Psoas muscle (tissue), 8 donors: ENCODE data around the gene NCOR1. TPM values are rescaled to one million over a fixed set of nuclear protein-coding genes. Genes with fewer than 3 reads are reported as not detected.
A peak's percentile ranks its signal among the peaks of the same experiment; 100 is the strongest.

Experiments
- ATAC-seq, 4 donors: fragments of 200-7000 bp; cut with Tn5 transposase; one replicate each; pipeline ENCODE4 v1.9.1; 2020; ENCODE audit warnings: moderate library complexity in 3 of 4, mild to moderate bottlenecking in 2 of 4
- DNase-seq, 2 donors: peaks; one replicate each; pipeline ENCODE4 v3.0.0-alpha.2; 2020
- H3K27ac ChIP-seq: fragments of 200-600 bp; one replicate; pipeline ENCODE4 v1.8.0; 2022
- H3K27me3 ChIP-seq, 3 donors: fragments of 200-600 bp in 1 of 3; one replicate each; pipeline versions ENCODE4 v1.6.1 to v1.8.0; 2013 to 2022; ENCODE audit warnings: low read length in 2 of 3, mild to moderate bottlenecking in 2 of 3, moderate library complexity in 1 of 3; ENCODE audit not compliant: insufficient read depth in 3 of 3
- H3K36me3 ChIP-seq, 2 donors: fragments of 200-600 bp in 1 of 2; one replicate each; pipeline versions ENCODE4 v1.6.1 to v1.8.0; 2013 to 2022; ENCODE audit warnings: low read depth in 1 of 2, mild to moderate bottlenecking in 1 of 2, moderate library complexity in 1 of 2; ENCODE audit not compliant: insufficient read depth in 1 of 2
- H3K4me1 ChIP-seq: fragments of 200-600 bp; one replicate; pipeline ENCODE4 v1.8.0; 2022
- H3K4me3 ChIP-seq: fragments of 200-600 bp; one replicate; pipeline ENCODE4 v1.8.0; 2022; ENCODE audit warnings: mild to moderate bottlenecking
- H3K9me3 ChIP-seq: fragments of 200-600 bp; one replicate; pipeline ENCODE4 v1.8.0; 2022
- CTCF ChIP-seq: fragments of 200-600 bp; IDR thresholded peaks from one replicate; pipeline ENCODE4 v1.8.0; 2022; ENCODE audit warnings: antibody characterized with exemption
- WGBS, 3 donors: extraction: QIAGEN DNeasy Blood & Tissue Kit; methylation state at CpG; one replicate each; pipeline versions ENCODE4 v1.1.6 to v1.1.7; 2013; 5-methylcytosine and 5-hydroxymethylcytosine counted together
- intact Hi-C, 2 donors: fragments of 100-400 bp; cut with DNase I; formaldehyde crosslinking; loops; one replicate each; pipeline versions ENCODE4 v1.11.0 to v1.14.2; 2022
- polyA plus RNA-seq, 3 donors: library from polyadenylated mRNA; stranded (reverse); fragments of 200-250 nt; gene quantifications; one replicate each; pipeline ENCODE4 v1.2.3, GENCODE V29; 2013
- total RNA-seq, 4 donors: library from RNA; stranded (reverse); fragmentation: NEBNext Ultra II Directional in 2 of 4; extraction: Animal tissue kit (Norgen Biotek cat#: 25700) in 2 of 4; gene quantifications; one replicate each; pipeline versions ENCODE4 v1.2.1 to v1.2.4, GENCODE V29; 2021 to 2023
- donor health status: healthy with polysubstance abuse.
- donor health status: DM: no; HTN: no; CAD: no; lungs with moderate emphysema.
- donor health status: Bipolar disorder and iron deficiency.
- donor health status: healthy.
- donor health status: DM: yes; HTN: yes; CAD: no.
- donor health status: DM: no; HTN: no; CAD: no.
- donor health status: DM: no; HTN: no; CAD: no.
- donor health status: DM: yes; HTN: yes; CAD: no.

NCOR1 gene
- total and polyA plus RNA-seq, 7 donors: 22.8 to 102 (median 78.8) TPM

GRCh38 chr17:16258901-16259300, 43.6 kb upstream of the NCOR1 start:
- Histone ChIP-seq H3K4me1 (peaks cover 43% of the 10 kb centered on the region), H3K27me3 (no peaks in the 10 kb centered on the region), H3K27ac (peak overlapping the region; percentile 89), H3K9me3 (no peaks in the 10 kb centered on the region), H3K4me3 (no peak overlapping the region), H3K36me3 (no peaks in the 10 kb centered on the region)
- intact Hi-C loops: no loop called here
- peak; percentile 67 to 80 (median 78) for ATAC-seq
- TF ChIP-seq CTCF: no peak
- 54 to 83% (median 58%) methylated on average over 1 of the region's 1 CpG for WGBS, 3 donors
- DNase-seq: no peak

GRCh38 chr17:16255481-16255921, 40.2 kb upstream of the NCOR1 start:
- peak; percentile 54 to 71 for DNase-seq
- no peaks in the 10 kb centered on the region for H3K36me3 ChIP-seq
- no peaks in the 10 kb centered on the region for H3K27me3 ChIP-seq
- WGBS, 3 donors: 8 to 21% (median 14%) methylated on average over 4 of the region's 4 CpGs
- no peak for ATAC-seq
- peaks cover 45% of the 10 kb centered on the region for H3K4me1 ChIP-seq
- peak overlapping the region; percentile 45 for H3K4me3 ChIP-seq
- intact Hi-C loops: no loop called here
- no peak for TF ChIP-seq CTCF
- peak overlapping the region; percentile 47 for H3K27ac ChIP-seq
- H3K9me3 ChIP-seq: no peaks in the 10 kb centered on the region

- no peak for ATAC-seq
- Histone ChIP-seq H3K4me1 (peaks cover 42% of the 10 kb centered on the region), H3K27ac (peak overlapping the region; percentile 47), H3K27me3 (no peaks in the 10 kb centered on the region), H3K9me3 (no peaks in the 10 kb centered on the region), H3K36me3 (no peaks in the 10 kb centered on the region), H3K4me3 (no peak overlapping the region)
- TF ChIP-seq CTCF: no peak
- intact Hi-C loops: no loop called here
- DNase-seq: no peak
- WGBS, 3 donors: 81 to 88% (median 81%) methylated on average over 9 of the region's 9 CpGs
Measured at GRCh38 chr17:16254773-16255400, 39.6 kb upstream of the NCOR1 start.

- ATAC-seq: no peak
- H3K9me3 ChIP-seq: no peaks in the 10 kb centered on the region
- TF ChIP-seq CTCF: no peak
- H3K4me1 ChIP-seq: peaks cover 22% of the 10 kb centered on the region
- 82 to 89% (median 84%) methylated on average over 1 of the region's 1 CpG for WGBS, 3 donors
- no peak overlapping the region for H3K4me3 ChIP-seq
- intact Hi-C loops: no loop called here
- H3K27ac ChIP-seq: no peak overlapping the region
- no peaks in the 10 kb centered on the region for H3K27me3 ChIP-seq
- no peaks in the 10 kb centered on the region for H3K36me3 ChIP-seq
- DNase-seq: no peak
Measured at GRCh38 chr17:16251556-16251955, 36.2 kb upstream of the NCOR1 start.

GRCh38 chr17:16251043-16251442, 35.7 kb upstream of the NCOR1 start:
- Histone ChIP-seq H3K36me3 (no peaks in the 10 kb centered on the region), H3K27me3 (no peaks in the 10 kb centered on the region), H3K4me3 (no peak overlapping the region), H3K4me1 (peaks cover 17% of the 10 kb centered on the region), H3K9me3 (no peaks in the 10 kb centered on the region), H3K27ac (no peak overlapping the region)
- no peak for ATAC-seq
- no peak for TF ChIP-seq CTCF
- intact Hi-C loops: no loop called here
- no peak for DNase-seq
- 88 to 93% (median 88%) methylated on average over 6 of the region's 6 CpGs for WGBS, 3 donors
